ENCODE results near the gene DDX59. TPM values are rescaled to one million over a fixed set of nuclear protein-coding genes. Genes with fewer than 3 reads are reported as not detected.

Gene DDX59
- total RNA-seq, 2 donors from 2014 or later, result 9.6 to 15.6 TPM

GRCh38 chr1:200642481-200642880, 27.2 kb downstream of the DDX59 start:
- TF ChIP-seq POLR2A (IDR thresholded peaks at IDR 0.05), result no peak
- no peak for TF ChIP-seq CTCF (IDR thresholded peaks at IDR 0.05)
- WGBS, 2 donors, result 79 to 94% methylated on average over 6 of the region's 6 CpGs
- intact Hi-C loops (cut with DNase I), result no loop called here
- DNase-seq (peak in 1 of 4 donors; percentile 17), ATAC-seq (no peak)
- Histone ChIP-seq H3K36me3 (replicated peaks in 1 of 2; ENCODE audit: insufficient read depth in 1 of 2, low read depth in 2 of 2) (no peaks in the 10 kb centered on the region), H3K4me1 (peaks cover 20% of the 10 kb centered on the region), H3K4me3 (no peak overlapping the region), H3K27ac (peak overlapping the region in 1 of 4 donors; percentile 19), H3K27me3 (no peaks in the 10 kb centered on the region), H3K9me3 (no peaks in the 10 kb centered on the region)

GRCh38 chr1:200640963-200641401, 28.7 kb downstream of the DDX59 start:
- H3K4me3 ChIP-seq, result no peak overlapping the region
- WGBS, 2 donors, result 25 to 28% methylated on average over 5 of the region's 5 CpGs
- DNase-seq, result peak; percentile 49 to 74 (median 56)
- peak; percentile 98 for ATAC-seq
- peaks cover 20% of the 10 kb centered on the region for H3K4me1 ChIP-seq
- TF ChIP-seq POLR2A (IDR thresholded peaks at IDR 0.05), result peak in 1 of 3 donors; percentile 15
- no peak for TF ChIP-seq CTCF (IDR thresholded peaks at IDR 0.05)
- no peaks in the 10 kb centered on the region for H3K9me3 ChIP-seq
- peak overlapping the region; percentile 25 to 70 (median 48) for H3K27ac ChIP-seq
- intact Hi-C loops (cut with DNase I), result no loop called here
- H3K27me3 ChIP-seq, result no peaks in the 10 kb centered on the region
- no peaks in the 10 kb centered on the region for H3K36me3 ChIP-seq (replicated peaks in 1 of 2; ENCODE audit: insufficient read depth in 1 of 2, low read depth in 2 of 2)

- intact Hi-C loops (cut with DNase I), result no loop called here
- Histone ChIP-seq H3K27me3 (no peaks in the 10 kb centered on the region), H3K9me3 (no peaks in the 10 kb centered on the region), H3K4me1 (peaks cover 20% of the 10 kb centered on the region), H3K27ac (peak overlapping the region in 3 of 4 donors; percentile 25 to 70 (median 67)), H3K4me3 (no peak overlapping the region), H3K36me3 (replicated peaks in 1 of 2; ENCODE audit: insufficient read depth in 1 of 2, low read depth in 2 of 2) (no peaks in the 10 kb centered on the region)
- DNase-seq (no peak), ATAC-seq (no peak)
- WGBS, 2 donors, result 60 to 66% methylated on average over 4 of the region's 4 CpGs
- TF ChIP-seq CTCF (IDR thresholded peaks at IDR 0.05) (no peak), POLR2A (IDR thresholded peaks at IDR 0.05) (no peak)
Measured at GRCh38 chr1:200640373-200640962, 29.2 kb downstream of the DDX59 start.

DNA sequence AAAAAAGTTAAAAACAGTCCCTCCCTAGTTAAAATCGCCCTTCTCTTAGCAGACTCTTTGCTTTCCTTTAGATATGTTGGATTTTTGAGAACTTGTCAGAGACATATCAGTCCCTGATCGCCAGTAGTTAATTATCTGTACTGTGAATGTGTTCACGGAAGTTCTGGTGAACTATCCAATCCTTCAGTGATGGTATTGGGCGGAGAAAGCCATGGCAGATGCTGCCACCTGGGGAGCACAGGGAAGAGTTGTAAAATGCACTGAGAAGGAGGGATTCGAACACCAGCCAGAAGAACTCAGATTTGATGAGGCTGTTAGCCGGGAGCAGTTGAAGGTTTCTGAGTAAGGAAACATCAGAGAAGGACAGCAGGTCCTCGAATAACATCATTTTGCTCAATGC, 31.6 kb downstream of the DDX59 start:
- intact Hi-C loops (cut with DNase I), result no loop called here
- H3K9me3 ChIP-seq, result no peaks in the 10 kb centered on the region
- no peaks in the 10 kb centered on the region for H3K27me3 ChIP-seq
- ATAC-seq (no peak), DNase-seq (no peak)
- TF ChIP-seq POLR2A (IDR thresholded peaks at IDR 0.05), result no peak
- no peak for TF ChIP-seq CTCF (IDR thresholded peaks at IDR 0.05)
- H3K4me3 ChIP-seq, result no peak overlapping the region
- WGBS, 2 donors, result 78 to 80% methylated on average over 7 of the region's 7 CpGs
- no peaks in the 10 kb centered on the region for H3K36me3 ChIP-seq (replicated peaks in 1 of 2; ENCODE audit: insufficient read depth in 1 of 2, low read depth in 2 of 2)
- H3K27ac ChIP-seq, result no peak overlapping the region
- H3K4me1 ChIP-seq, result peaks cover 20% of the 10 kb centered on the region

GRCh38 chr1:200636681-200637080, 33.0 kb downstream of the DDX59 start:
- Histone ChIP-seq H3K27ac (no peak overlapping the region), H3K4me1 (peaks cover 20% of the 10 kb centered on the region), H3K27me3 (no peaks in the 10 kb centered on the region), H3K9me3 (no peaks in the 10 kb centered on the region), H3K4me3 (no peak overlapping the region), H3K36me3 (replicated peaks in 1 of 2; ENCODE audit: insufficient read depth in 1 of 2, low read depth in 2 of 2) (no peaks in the 10 kb centered on the region)
- intact Hi-C loops (cut with DNase I), result no loop called here
- no peak for DNase-seq
- WGBS, 2 donors, result 85 to 98% methylated on average over 2 of the region's 2 CpGs
- ATAC-seq, result no peak
- no peak for TF ChIP-seq POLR2A (IDR thresholded peaks at IDR 0.05)
